Activated CD4-positive, alpha-beta T cell treated with anti-CD3 and anti-CD28 coated beads, Interleukin-10, Interleukin-2, amounts not matched to agents 100 ng/mL and 50 ng/mL, durations not matched to agents 16 hours and 8 hours (primary cell): Measurements from ENCODE around the gene RFFL.
"Not testable (repeated sequence)": the region's sequence is repeated elsewhere in the genome, so short reads cannot be mapped to it uniquely, and the experiment has no call there.

Source experiments
- DNase-seq: peaks from one replicate; pipeline ENCODE4 v3.0.0-alpha.2; 2020

Gene RFFL

GRCh38 chr17:35063514-35064223, at the start of gene RFFL:
Gene RFFL, minus strand, starts transcription at chr17:35063707. Its CDS starts 37,154 bp downstream, at chr17:35026553.
- peak; percentile 99 for DNase-seq

- not testable (repeated sequence) for DNase-seq
These were observed 47.3 kb upstream of the RFFL start for GRCh38 chr17:35110791-35111190.

GRCh38 chr17:35104844-35105450, 41.4 kb upstream of the RFFL start:
- DNase-seq, result no peak

- DNase-seq, result no peak
These were observed 39.8 kb upstream of the RFFL start for GRCh38 chr17:35103271-35103670.

GRCh38 chr17:35101725-35102124, 38.2 kb upstream of the RFFL start:
- DNase-seq, result peak; percentile 34

GRCh38 chr17:35101036-35101435, 37.5 kb upstream of the RFFL start:
- no peak for DNase-seq

GRCh38 chr17:35099908-35100307, 36.4 kb upstream of the RFFL start:
- DNase-seq, result no peak

GRCh38 chr17:35097776-35098175, 34.3 kb upstream of the RFFL start:
- DNase-seq, result no peak

GRCh38 chr17:35095741-35096140, 32.2 kb upstream of the RFFL start:
- DNase-seq, result no peak

- DNase-seq, result peak; percentile 44
These were observed 31.4 kb upstream of the RFFL start for GRCh38 chr17:35094902-35095301.

GRCh38 chr17:35090707-35091106, 27.2 kb upstream of the RFFL start:
- not testable (repeated sequence) for DNase-seq

- DNase-seq, result peak; percentile 65
These were observed 26.2 kb upstream of the RFFL start for GRCh38 chr17:35089586-35090296.

GRCh38 chr17:35088881-35089585, 25.5 kb upstream of the RFFL start:
- peak; percentile 93 for DNase-seq

GRCh38 chr17:35088356-35088880, 24.9 kb upstream of the RFFL start:
- DNase-seq, result peak; percentile 34

GRCh38 chr17:35087731-35088355, 24.3 kb upstream of the RFFL start:
- peak; percentile 71 for DNase-seq

- peak; percentile 54 for DNase-seq
These were observed 23.5 kb upstream of the RFFL start for GRCh38 chr17:35086931-35087573.

- no peak for DNase-seq
These were observed 22.7 kb upstream of the RFFL start for GRCh38 chr17:35086164-35086563.

GRCh38 chr17:35084987-35085386, 21.5 kb upstream of the RFFL start:
- DNase-seq, result peak; percentile 57

- no peak for DNase-seq
These were observed 19.6 kb upstream of the RFFL start for GRCh38 chr17:35083071-35083470.

- peak; percentile 79 for DNase-seq
These were observed 18.7 kb upstream of the RFFL start for GRCh38 chr17:35082073-35082657.

GRCh38 chr17:35081638-35082037, 18.1 kb upstream of the RFFL start:
- no peak for DNase-seq

GRCh38 chr17:35080536-35080935, 17.0 kb upstream of the RFFL start:
- peak; percentile 88 for DNase-seq
